K562 (cell line): ENCODE measurements around the gene NODAL.

Source experiments
- JUND ChIP-seq, 2 experiments: IDR thresholded peaks; 2 replicates in 1 of 2; 3 replicates in 1 of 2; pipeline ENCODE4 v1.6.1; 2011; ENCODE audit warnings: borderline replicate concordance in 2 of 2, low read depth in 2 of 2, low read length in 2 of 2, improper control_type of control experiment in 1 of 2, missing biosample characterization in 1 of 2, missing genetic modification characterization in 1 of 2, missing genetic modification reagents in 1 of 2
- SMC3 ChIP-seq: conservative IDR thresholded peaks from 2 replicates; pipeline ENCODE4 v1.6.1; 2011; ENCODE audit warnings: low read depth, low read length, improper control_type of control experiment; ENCODE audit not compliant: insufficient read depth
- TBL1XR1 ChIP-seq, 2 experiments: IDR thresholded peaks; 2 replicates each; pipeline ENCODE4 v1.6.1; 2012; ENCODE audit warnings: improper control_type of control experiment in 2 of 2, low read length in 2 of 2, mild to moderate bottlenecking in 1 of 2
- ZBED1 ChIP-seq: IDR thresholded peaks from 2 replicates; pipeline ENCODE4 v1.6.1; 2014
- ZNF274 ChIP-seq: IDR thresholded peaks from 2 replicates; pipeline ENCODE4 v1.6.1; 2011; ENCODE audit warnings: low read depth, mild to moderate bottlenecking, low read length, moderate library complexity, borderline replicate concordance
- ZNF408 ChIP-seq: fragments of 250-450 bp; sonication (Bioruptor Pico); IDR thresholded peaks from 2 replicates; pipeline ENCODE4 v1.4.0; 2020; ENCODE audit warnings: low read depth, mild to moderate bottlenecking, moderate library complexity
- TF ChIP-seq, protein P1 (sequence below): sonication (generic); formaldehyde crosslinking; IDR thresholded peaks from 2 replicates; pipeline ENCODE4 v1.5.0; 2020; ENCODE audit warnings: missing genetic modification reagents
- TF ChIP-seq, protein P2 (sequence below): IDR thresholded peaks from 3 replicates; pipeline ENCODE4 v1.6.1; 2011; ENCODE audit warnings: borderline replicate concordance, mild to moderate bottlenecking, moderate library complexity; ENCODE audit not compliant: insufficient read length; ENCODE audit errors: extremely low read depth
- TF ChIP-seq, protein P3 (sequence below): sonication (generic); formaldehyde crosslinking; IDR thresholded peaks from 2 replicates; pipeline ENCODE4 v1.8.0; 2023; ENCODE audit warnings: mild to moderate bottlenecking, missing genetic modification reagents

DNA sequence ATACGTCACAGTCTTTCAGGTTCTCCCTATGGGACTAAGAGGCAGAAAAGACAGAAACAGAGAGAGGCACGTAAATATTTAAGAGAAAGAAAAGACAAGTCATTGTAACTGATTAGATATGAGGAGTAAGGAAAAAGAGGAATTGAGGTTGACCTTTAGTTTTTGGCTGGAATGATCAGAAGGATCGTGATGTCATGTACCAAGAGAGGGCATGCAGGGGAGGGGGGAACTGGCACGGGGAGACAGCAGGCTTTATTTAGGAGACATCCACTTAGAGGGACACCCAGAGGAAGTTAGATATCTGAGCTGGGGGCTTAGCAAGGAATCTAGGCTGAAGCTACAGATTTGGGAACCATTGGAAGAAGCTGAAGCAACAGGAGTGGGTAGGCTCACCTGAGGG, 49.8 kb downstream of the NODAL start:
- TF ChIP-seq ZNF274 (no peak), ZNF408 (no peak), SMC3 (no peak), JUND (IDR thresholded peaks at IDR 0.05; ENCODE audit: borderline replicate concordance, low read depth, low read length) (no peak), JUND (tag; IDR thresholded peaks at IDR 0.05; ENCODE audit: borderline replicate concordance, low read depth, low read length) (no peak), ZBED1 (no peak), TBL1XR1 (IDR thresholded peaks at IDR 0.05; ENCODE audit: low read length in 2 of 2) (no peak)
- TF ChIP-seq, protein P1, sequence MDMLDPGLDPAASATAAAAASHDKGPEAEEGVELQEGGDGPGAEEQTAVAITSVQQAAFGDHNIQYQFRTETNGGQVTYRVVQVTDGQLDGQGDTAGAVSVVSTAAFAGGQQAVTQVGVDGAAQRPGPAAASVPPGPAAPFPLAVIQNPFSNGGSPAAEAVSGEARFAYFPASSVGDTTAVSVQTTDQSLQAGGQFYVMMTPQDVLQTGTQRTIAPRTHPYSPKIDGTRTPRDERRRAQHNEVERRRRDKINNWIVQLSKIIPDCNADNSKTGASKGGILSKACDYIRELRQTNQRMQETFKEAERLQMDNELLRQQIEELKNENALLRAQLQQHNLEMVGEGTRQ (CRISPR knock-in tag) = no peak
- TF ChIP-seq, protein P2, sequence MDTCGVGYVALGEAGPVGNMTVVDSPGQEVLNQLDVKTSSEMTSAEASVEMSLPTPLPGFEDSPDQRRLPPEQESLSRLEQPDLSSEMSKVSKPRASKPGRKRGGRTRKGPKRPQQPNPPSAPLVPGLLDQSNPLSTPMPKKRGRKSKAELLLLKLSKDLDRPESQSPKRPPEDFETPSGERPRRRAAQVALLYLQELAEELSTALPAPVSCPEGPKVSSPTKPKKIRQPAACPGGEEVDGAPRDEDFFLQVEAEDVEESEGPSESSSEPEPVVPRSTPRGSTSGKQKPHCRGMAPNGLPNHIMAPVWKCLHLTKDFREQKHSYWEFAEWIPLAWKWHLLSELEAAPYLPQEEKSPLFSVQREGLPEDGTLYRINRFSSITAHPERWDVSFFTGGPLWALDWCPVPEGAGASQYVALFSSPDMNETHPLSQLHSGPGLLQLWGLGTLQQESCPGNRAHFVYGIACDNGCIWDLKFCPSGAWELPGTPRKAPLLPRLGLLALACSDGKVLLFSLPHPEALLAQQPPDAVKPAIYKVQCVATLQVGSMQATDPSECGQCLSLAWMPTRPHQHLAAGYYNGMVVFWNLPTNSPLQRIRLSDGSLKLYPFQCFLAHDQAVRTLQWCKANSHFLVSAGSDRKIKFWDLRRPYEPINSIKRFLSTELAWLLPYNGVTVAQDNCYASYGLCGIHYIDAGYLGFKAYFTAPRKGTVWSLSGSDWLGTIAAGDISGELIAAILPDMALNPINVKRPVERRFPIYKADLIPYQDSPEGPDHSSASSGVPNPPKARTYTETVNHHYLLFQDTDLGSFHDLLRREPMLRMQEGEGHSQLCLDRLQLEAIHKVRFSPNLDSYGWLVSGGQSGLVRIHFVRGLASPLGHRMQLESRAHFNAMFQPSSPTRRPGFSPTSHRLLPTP = no peak
- TF ChIP-seq, protein P3, sequence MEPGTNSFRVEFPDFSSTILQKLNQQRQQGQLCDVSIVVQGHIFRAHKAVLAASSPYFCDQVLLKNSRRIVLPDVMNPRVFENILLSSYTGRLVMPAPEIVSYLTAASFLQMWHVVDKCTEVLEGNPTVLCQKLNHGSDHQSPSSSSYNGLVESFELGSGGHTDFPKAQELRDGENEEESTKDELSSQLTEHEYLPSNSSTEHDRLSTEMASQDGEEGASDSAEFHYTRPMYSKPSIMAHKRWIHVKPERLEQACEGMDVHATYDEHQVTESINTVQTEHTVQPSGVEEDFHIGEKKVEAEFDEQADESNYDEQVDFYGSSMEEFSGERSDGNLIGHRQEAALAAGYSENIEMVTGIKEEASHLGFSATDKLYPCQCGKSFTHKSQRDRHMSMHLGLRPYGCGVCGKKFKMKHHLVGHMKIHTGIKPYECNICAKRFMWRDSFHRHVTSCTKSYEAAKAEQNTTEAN (CRISPR knock-in tag) = no peak
